DMS114 treated with DMSO at 0.1 percent for 48 hours (cell line): ENCODE measurements around the gene C1QTNF6.
"Not testable (repeated sequence)": the region's sequence is repeated elsewhere in the genome, so short reads cannot be mapped to it uniquely, and the experiment has no call there.

Experiments
- DNase-seq: peaks from one replicate; lab custom pipeline; 2025; ENCODE audit not compliant: unreplicated experiment; lab: John Stamatoyannopoulos, UW

C1QTNF6 gene

GRCh38 chr22:37187891-37188761 lies at the start of gene C1QTNF6:
Gene C1QTNF6 (minus strand): TSS chr22:37188247. CDS start chr22:37188213, 34 bp downstream.
- no peak for DNase-seq

- no peak for DNase-seq
Measured at GRCh38 chr22:37235897-37236607, 48.0 kb upstream of the C1QTNF6 start.

DNA sequence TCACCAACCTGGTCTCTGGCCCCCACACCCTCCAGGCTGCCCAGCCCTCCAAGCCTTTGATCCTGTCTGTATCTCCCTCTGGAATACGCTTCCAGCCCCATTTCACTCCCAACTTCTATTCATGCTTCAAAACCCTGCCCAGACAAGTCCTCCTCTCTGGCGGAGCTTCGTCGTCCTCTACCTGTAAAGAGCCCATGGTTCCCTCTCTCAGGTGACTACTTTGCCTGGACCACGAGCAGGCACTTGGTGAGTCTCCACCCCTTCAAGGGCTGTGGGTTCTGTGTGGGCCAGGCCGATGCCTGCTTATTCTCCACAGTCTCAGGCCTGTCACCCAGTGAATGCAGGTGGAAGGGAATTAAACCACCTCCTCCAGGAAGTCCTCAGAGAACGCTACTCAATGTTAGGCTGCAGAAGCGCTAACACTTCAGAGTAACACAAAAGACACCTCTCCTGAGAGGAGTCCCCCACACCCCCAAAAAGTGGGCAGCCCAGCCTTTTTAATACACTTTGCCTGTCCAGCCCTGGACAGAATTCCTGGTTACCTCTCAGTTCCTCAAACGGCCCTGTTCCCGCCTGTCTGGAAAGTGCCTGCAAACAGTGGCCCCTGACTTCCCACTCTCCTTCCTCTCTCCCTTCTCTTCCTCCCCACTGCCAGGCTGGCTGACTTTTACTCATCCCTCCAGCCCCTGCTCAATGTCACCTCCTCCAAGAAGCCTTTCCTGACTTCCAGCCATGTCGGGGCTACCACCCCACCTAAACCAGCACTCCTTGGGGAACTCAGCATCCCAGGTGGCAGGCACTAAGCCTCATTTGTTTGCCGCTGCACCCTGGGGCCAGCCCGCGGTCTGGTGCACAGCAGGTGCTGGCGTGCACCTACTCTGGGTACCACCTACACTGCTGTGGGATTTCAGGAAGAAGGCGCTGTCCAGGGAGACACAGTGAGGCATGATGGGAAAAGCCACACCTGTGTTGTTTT lies 47.0 kb upstream of the C1QTNF6 start:
- DNase-seq, result no peak

GRCh38 chr22:37233751-37234631 lies 45.9 kb upstream of the C1QTNF6 start:
- no peak for DNase-seq

DNA sequence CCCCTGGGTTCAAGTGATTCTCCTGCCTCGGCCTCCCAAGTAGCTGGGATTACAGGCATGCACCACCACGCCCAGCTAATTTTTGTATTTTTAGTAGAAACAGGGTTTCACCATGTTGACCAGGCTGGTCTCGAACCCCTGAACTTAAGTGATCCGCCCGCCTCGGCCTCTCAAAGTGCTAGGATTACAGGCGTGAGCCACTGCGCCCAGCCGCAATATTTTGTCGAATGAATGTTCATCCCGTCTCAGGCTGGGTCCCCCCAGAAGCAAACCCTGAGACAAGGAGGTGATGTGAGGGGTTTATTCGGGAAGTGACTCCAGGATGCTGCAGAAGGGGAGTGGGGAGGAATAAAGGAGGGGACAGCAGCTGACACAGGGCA lies 45.3 kb upstream of the C1QTNF6 start:
- DNase-seq, result not testable (repeated sequence)

- DNase-seq, result no peak
Measured at GRCh38 chr22:37232140-37232998, 44.3 kb upstream of the C1QTNF6 start.

DNA sequence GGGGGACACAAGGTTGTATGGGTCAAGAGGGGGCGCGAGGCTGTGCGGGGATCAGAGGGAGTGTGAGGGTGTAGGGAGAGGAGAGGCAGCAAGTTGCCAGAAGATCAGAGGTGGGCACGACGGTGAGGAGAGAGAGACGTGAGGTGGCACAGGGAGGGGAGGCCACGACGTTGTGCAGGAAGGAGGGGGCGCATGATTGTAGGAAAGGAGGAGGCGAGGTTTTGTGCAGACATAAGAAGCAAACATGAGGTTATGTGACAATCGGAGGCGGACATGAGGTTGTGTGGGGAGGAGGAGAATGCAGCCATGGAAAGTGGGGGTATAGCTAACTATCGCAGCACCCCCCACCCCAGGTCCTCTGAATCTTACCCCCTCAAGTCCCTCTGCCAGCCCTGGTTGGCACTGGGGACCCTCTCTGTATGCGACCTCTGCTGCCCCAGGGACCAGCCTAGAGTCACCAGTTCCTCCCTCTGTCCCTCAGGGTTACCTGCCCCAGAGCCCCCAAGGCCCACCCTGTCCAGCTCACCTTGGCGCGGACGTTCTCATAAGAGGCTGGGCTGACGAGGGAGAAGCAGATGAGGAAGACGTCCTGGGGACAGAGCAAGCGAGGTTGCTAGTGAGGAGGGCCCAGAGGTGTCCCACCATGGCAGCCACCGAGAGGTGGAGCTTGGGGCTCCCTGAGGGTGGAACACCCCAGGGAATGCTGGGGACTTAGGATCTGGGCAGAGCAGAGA lies 43.5 kb upstream of the C1QTNF6 start:
- no peak for DNase-seq

- DNase-seq, result no peak
Measured at GRCh38 chr22:37230673-37231405, 42.8 kb upstream of the C1QTNF6 start.

DNA sequence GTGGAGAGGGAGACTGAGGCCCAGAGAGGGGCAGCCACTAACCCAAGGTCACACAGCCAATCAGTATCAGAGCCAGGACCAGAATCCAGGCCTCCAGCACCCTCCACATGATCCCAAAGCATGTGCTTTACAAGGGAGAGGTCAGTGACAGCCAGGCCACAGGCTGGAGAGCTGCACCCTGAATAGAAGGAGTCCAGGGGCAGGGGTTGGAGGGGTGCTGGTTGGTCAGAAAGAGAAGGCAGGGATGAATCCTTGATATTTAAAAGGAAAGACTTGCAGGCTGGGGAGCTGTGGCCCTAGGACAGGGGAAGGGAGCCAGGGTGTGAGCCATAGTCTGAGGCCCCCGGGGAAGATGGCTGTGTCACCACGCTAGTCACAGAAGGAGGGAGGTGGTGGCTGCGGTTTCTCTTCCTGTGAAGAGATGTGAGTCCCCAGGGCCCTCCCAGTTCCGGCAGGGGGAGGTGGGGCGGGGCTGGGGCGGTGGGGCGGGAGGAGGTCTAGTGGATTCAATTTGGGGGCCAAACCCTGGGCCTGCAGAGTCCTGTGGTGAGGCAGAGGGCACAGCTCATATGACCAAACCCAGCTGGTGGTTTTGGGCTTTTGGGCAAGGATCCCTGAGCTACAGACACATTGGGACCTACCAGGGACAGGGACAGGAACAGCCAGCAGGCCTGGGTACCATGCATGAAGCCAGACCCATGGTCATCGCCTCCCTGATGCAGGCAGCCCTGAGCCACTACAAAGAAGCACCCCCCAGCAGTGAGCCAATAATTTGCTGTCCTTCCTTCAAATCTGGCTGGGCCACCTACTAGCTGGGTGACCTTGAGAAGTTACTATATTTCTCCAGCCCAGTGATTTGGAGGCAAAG lies 42.0 kb upstream of the C1QTNF6 start:
- DNase-seq, result no peak

DNA sequence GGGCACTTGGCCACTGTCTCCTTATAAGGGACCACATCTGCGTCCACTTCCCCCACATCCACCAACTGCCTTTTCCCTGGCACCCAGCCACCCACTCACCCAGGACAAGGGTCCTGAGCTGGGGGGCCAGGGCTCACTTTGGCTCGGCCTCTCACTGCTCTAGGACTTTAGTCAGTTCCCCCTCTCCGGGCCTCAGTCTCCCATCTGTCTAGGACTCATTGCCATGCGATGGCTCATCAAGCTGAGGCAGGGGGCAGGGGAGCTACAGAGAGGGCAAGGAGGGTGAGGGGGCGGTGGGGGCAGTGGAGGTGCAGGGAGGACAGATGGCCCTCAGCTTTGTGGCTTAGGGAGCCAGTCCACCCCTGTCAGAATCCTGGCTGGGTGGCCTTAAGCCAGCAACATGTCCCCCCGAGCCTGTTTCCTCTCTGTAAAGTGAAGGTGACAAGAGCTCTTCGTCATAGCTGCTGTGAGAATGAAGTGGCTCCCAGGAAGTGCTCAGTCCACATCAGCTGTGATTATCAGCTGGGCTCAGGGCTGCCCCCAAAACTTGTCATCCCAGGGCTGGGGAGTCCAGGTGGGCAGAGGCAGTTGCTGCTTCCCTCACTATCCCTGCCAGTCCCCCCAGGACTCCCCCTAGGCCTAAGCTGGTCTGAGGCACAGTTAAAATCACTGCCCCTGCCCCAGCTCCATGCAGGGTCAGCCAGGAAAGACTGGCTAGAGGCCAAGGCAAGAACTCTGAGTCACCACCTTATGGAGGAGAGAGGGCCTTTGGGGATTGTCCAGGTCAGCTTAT lies 41.2 kb upstream of the C1QTNF6 start:
- DNase-seq, result no peak

GRCh38 chr22:37228106-37229011 lies 40.3 kb upstream of the C1QTNF6 start:
- DNase-seq, result no peak

DNA sequence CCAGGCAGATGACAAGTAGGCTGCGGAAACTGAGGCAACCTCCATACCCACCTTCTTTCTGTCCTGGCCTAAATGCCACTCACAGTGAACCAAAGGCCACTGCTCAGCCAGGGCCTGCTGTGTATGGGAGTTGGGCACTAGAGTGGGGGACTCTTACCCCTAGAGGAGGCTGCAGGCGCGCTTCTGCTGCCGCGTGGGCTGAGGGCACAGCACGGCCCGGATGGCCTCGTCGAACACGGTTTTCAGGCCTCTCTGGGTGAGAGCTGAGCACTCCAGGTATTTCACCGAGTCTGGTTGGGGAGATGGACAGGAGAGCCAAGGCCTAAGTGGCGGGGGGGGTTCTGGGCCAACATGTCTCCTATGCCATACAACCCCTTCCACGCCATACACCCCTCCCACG lies 38.5 kb upstream of the C1QTNF6 start:
- DNase-seq, result no peak

- no peak for DNase-seq
Measured at GRCh38 chr22:37226087-37226486, 38.0 kb upstream of the C1QTNF6 start.

DNA sequence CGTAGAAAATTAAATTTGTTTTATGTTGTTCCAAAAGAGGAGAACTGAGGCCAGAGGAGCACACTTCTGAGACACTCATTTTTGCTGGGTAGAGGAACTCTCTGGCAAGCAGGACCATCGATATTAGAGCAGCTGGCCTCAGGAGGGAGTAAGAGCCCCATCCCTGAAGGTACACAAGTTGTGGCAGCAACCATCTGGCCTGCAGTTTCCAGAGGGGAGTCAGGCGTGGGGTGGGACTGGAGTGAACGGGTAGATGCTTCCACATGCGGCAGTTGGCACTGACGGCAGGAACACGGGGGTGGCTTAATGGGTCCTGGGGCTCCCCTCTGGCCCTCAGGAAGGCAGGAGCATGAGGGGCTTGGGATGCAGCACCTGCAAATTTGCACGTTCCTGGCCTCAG lies 37.4 kb upstream of the C1QTNF6 start:
- DNase-seq, result no peak

DNA sequence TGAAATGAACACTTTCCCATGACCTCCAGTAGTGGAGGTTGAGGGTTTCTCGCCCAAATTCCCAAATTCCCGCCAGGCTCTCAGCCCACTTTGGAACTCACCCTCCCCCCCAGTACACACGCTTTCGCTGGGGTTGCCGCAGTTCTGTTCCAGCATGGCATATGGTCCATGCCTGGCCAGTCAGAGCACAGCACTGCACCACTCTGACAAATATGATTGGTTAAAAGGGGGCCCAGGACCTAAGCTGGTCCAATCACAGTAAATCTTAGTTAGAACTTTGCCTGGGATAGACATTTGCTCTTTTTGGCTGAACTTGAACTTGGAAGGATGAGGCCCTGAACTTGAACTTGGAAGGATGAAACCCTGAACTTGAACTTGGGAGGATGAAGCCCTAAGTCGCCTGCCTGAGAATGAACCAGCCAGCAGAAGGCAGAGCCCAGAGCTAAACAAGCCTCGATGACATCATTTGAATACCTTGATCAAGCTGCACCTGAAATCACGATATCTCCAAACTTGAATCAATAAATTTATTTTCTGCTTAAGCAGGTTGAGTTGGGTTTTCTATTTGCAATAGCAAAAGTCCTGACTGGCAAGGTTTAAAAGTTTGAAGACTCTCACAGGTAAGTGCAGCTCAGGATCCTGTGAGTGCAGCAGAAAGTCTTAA lies 36.8 kb upstream of the C1QTNF6 start:
- no peak for DNase-seq
